NCI-H128 (cell line): ENCODE results near the gene TFAP2E.
"Not testable (repeated sequence)": the region's sequence is repeated elsewhere in the genome, so short reads cannot be mapped to it uniquely, and the experiment has no call there.

Source experiments
- DNase-seq: peaks from one replicate; lab custom pipeline; 2025; ENCODE audit not compliant: unreplicated experiment; lab: John Stamatoyannopoulos, UW

Gene TFAP2E

DNA sequence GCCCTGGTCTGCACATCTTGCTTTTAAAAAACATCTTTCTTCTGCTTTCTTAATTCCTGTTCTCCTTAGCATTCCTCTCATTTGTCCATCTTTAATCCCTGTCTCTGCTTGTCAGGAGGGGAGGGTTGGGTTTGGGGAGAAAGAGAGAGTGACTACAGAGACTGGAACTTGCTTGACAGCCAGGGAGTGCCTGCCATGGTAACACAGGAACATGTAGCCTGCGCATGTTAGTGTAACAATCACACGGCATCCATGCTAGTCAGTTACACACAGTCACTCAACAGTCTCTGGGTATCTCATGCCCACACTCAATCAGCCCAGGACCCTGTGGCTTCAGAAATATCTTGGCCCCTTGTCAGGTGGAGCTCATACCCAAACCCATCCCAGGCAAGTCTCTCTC, 818 bp upstream of the TFAP2E start:
- DNase-seq = no peak

- no peak for DNase-seq
These were observed 1.1 kb downstream of the TFAP2E start for GRCh38 chr1:35574125-35574654.

- DNase-seq = no peak
These were observed 1.7 kb downstream of the TFAP2E start for GRCh38 chr1:35574655-35575415.

GRCh38 chr1:35575416-35575958, 2.4 kb downstream of the TFAP2E start:
- DNase-seq = no peak

GRCh38 chr1:35576061-35576765, 3.1 kb downstream of the TFAP2E start:
- DNase-seq = no peak

- not testable (repeated sequence) for DNase-seq
These were observed 3.6 kb downstream of the TFAP2E start for GRCh38 chr1:35576766-35577070.

- DNase-seq = no peak
These were observed 4.2 kb downstream of the TFAP2E start for GRCh38 chr1:35577071-35577998.

DNA sequence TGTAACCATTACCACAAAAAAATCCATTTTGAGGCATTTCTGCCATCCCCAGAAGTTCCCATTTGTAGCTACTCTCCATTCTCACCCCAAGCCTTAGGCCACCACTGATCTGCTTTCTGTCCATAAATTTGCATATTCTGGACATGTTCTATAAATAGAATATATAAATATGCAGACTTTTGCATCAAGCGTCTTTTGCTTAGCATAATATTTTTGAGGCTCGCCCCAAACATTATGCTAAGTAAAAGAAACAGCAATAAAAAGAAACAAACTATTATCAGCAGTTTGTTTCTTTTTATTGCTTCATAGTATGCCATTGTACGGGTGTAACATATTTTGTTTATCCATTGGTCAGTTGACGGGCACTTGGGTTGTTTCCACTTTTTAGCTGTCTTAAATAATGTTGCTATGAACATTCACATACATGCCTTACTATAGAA, 7.9 kb downstream of the TFAP2E start:
- no peak for DNase-seq

DNA sequence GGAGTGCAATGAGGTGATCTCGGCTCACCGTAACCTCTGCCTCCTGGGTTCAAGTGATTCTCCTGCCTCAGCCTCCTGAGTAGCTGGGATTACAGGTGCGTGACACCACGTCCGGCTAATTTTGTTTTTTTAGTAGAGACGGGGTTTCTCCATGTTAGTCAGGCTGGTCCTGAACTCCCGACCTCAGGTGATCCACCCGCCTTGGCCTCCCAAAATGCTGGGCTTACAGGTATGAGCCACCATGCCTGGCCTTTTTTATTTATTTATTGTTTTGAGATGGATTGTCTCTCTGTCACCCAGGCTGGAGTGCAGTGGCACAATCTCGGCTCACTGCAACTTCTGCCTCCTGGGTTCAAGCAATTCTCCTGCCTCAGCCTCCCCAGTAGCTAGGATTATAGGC, 8.5 kb downstream of the TFAP2E start:
- not testable (repeated sequence) for DNase-seq

DNA sequence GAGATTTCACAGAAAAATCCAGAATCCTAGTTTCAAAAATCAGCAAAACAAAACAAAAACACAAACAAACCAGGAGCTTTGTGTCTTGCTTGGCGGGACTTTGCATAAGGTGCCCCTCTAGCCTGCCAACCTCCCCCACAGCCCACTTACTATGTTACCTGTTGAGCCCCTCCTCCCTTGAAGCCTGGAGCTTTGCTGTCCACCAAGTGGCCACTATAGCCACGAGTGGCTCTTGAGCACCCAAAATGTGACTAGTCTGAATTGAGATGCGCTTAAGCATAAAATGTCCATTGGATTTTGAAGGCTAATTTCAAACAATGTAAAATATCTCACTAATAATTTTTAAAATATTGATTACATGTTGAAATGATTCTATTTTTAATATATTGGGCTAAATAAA, 12.2 kb downstream of the TFAP2E start:
- no peak for DNase-seq

DNA sequence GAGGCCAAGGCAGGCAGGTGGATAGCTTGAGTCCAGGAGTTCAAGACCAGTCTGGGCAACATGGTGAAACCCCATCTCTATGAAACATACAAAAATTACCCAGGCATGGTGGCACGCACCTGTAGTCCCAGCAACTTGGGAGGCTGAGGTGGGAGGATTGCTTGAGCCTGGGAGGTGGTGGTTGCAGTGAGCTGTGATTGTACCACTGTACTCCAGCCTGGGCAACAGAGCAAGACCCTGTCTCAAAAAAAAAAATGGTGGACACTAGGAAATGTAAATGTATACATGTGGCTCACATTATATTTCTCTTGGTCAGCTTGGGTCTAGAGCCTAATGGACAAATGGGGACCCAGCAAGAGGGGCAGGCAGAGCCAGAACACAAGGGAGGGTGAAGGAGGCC, 12.7 kb downstream of the TFAP2E start:
- not testable (repeated sequence) for DNase-seq

DNA sequence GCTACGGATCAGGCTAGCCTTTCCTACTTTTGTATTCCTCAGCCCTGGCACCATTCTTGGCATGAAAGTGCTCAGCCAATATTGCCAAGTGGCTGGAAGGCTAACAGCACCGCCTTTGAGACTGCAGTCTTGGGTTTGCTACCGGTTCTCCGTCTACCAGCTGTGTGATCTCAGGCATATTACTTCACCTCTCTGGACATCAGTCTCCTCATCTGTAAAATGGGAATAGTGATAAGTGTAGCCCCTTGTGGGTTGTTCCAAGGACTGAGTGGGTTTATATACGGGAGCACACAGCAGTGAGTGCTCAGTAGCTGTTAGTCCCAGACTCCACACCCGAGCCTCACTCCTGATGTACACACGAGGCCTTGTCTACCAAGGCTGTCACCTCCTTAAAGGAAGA, 13.7 kb downstream of the TFAP2E start:
- no peak for DNase-seq

DNA sequence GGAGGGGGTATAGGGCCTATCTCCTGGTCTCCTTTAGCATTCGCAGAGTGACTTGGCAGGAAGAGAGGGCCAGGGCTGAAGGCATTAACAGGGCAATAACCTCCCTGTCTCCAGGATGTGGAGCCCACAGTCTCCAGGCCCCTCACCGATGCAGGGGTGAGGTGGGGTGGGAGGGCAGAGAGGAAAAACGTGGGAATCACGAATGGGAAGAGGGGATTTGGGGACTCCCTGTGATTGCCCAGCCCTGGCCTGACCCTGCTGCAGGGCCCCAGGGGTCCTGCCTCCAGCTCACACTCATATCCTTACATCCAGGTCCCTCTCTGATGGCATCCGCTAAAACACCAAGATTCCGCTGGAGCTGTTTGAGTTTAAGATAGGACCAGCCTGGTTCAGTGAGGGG, 14.6 kb downstream of the TFAP2E start:
- no peak for DNase-seq

DNA sequence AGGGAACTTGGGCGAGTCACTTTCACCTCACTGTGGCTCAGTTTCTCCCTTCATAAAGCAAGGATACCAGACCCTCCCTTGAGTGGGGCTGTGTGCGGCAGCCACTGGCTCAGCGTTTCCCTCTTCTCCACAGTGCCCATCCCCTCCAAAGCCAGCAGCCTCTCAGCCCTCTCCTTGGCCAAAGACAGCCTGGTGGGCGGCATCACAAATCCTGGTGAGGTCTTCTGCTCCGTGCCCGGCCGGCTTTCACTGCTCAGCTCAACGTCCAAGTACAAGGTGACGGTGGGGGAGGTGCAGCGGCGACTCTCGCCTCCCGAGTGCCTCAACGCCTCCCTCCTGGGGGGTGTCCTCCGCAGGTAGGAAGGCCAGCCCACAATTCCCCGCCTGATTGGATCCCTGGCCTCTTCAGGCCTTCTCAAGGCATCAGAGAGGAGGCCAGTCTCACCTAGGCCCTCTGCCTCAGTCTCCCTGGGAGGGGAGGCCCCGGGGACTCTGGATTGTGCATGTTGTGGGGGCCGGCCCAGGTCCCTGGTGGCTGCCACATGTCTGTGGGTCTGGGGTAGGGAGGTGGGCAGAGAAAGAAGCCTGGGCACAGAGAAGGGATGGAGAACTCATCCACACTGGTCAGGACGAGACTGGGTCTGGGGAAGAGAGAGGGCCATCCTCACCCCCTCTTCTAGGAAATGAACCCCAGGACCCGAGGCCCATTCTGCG, 15.2 kb downstream of the TFAP2E start:
- no peak for DNase-seq

GRCh38 chr1:35589516-35590427, 16.7 kb downstream of the TFAP2E start:
- DNase-seq = no peak

DNA sequence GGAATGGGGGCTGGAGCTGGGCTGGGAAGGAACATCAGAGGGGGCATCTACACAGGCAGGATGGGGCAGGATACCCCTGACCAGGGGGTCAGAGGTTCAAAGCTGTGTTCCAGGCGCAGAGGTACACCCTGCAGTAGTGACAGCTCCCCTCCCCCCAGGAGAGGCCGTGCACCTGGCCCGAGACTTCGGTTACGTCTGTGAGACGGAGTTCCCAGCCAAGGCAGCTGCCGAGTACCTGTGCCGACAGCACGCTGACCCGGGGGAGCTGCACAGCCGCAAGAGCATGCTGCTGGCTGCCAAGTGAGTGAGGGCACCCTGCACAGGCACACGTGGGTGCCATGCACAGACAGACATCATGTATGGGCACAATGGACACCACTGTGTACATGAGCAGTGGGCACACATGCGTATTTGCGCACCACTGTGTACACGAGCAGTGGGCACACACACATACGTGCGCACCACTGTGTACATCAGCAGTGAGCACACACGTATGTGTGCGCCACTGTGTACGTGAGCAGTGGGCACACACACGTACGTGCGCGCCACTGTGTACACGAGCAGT, 17.4 kb downstream of the TFAP2E start:
- DNase-seq = no peak

DNA sequence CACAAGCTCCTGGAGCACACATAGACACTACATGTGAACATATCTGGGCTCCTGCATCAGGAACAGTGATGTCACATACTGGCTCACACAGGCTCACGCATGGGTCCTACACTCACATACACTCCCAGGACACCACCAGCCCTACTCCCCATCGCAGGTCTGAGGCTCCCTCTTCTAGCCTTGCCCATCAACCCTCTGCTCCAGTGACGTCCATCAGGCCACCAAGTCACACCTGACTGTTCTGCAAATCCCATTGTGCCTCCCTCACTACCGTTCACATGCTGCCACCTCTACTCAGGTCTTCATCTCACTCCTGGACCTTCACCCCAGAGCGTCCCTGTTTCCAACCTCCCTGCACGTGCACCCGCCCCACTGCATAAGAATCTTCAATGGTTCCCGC, 18.1 kb downstream of the TFAP2E start:
- DNase-seq = no peak

- no peak for DNase-seq
These were observed 20.1 kb downstream of the TFAP2E start for GRCh38 chr1:35592991-35593769.
